GM12801 (cell line): Measurements from ENCODE around the gene GPD1L.

Experiments
- TF ChIP-seq, protein P1 (sequence below): IDR thresholded peaks from one replicate; pipeline ENCODE4 v1.5.1; 2011; ENCODE audit warnings: control low read depth; ENCODE audit not compliant: insufficient read length; ENCODE audit errors: extremely low read depth

Gene GPD1L

DNA sequence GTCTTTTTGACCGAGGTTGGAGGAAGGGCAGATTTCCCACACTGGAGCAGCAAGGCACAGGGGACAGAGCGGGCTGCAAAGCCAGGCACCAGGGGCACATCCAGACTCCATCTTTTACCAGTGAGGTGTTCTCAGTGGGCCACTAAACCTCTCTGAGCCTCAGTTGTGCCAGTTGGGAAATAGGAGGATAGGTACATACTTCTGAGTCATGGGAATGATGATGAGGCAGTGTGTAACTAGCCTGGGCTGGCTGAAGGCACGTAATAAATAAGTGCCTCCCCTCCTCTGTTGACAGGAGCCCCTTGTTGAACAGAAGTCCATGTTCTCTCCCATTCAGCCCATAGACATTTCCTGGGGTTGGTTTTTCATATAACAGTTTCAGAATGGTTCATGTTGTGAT, 48.7 kb downstream of the GPD1L start:
- TF ChIP-seq, protein P1, sequence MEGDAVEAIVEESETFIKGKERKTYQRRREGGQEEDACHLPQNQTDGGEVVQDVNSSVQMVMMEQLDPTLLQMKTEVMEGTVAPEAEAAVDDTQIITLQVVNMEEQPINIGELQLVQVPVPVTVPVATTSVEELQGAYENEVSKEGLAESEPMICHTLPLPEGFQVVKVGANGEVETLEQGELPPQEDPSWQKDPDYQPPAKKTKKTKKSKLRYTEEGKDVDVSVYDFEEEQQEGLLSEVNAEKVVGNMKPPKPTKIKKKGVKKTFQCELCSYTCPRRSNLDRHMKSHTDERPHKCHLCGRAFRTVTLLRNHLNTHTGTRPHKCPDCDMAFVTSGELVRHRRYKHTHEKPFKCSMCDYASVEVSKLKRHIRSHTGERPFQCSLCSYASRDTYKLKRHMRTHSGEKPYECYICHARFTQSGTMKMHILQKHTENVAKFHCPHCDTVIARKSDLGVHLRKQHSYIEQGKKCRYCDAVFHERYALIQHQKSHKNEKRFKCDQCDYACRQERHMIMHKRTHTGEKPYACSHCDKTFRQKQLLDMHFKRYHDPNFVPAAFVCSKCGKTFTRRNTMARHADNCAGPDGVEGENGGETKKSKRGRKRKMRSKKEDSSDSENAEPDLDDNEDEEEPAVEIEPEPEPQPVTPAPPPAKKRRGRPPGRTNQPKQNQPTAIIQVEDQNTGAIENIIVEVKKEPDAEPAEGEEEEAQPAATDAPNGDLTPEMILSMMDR = no peak

DNA sequence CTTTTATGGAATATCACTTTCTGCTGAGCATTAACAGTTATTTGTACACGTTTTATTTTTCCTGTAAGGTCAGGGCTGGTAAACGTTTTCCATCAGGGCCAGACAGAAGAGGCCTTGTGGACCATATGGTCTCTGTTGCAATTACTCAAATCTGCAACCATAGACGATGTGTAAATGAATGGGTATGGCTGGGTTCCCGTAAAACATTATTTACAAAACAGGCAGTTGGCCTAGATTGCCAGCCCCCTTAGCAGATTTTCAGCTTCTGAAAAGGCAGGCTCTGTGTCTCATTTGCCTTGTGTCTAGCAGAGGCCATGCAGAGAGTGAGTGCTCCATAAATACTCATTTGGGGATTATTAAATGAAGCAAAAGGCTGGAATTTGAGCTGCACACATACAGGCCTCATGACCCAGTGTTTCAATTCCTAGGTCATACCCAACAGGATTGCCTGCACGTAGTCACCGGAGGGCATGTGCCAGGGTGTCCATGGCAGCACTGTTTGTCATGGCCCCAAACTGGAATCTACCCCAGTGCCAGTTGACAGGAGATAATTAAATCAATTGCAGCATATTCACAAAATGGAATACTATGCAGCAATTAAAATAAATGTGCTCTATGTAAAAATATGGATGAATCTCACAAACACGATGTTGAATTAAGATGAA, 51.3 kb downstream of the GPD1L start:
- TF ChIP-seq, protein P1 = no peak

DNA sequence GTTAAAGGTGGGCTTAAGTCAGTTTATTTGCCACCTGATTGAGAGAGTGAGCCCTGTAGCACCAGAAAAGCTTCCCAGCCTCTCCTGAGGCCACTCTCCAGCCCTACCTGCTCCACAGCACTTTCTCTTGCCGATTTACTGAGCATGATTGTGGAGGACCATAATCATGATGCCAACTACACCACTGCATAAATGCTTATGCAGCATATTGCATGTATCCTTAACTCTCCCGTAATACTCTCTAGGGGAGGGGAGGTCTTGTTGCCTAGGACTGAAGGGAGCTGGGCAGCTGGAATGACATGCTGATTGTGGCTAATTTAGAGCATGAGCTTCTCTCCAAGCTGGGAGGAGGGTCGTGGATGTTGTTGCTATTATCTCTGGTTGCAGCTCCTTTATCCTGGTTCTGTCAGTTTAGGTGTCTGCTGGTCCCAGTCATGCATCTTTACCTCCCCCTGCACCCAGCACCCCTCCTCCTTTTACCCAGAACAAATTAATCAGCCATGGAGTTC, 54.3 kb downstream of the GPD1L start:
- TF ChIP-seq, protein P1 = no peak

DNA sequence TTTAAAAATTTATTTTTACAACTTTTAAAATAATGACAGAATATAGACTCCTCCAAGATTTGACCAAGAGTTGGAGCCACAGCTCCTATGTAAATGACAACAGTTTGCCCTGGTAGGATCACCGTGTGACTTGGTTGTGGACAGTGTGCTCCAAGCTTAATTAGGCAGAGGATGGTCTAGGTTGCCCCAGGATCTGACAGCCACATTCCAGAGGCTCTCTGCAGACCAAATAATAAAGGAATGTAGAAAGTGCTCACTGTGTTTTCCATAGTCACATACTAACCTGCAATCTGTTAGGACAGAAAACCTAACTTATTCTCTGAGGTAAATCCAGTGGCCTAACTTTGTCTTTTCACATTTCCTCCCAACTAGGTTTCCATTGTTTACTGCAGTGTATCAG, 59.0 kb downstream of the GPD1L start:
- TF ChIP-seq, protein P1 = no peak

DNA sequence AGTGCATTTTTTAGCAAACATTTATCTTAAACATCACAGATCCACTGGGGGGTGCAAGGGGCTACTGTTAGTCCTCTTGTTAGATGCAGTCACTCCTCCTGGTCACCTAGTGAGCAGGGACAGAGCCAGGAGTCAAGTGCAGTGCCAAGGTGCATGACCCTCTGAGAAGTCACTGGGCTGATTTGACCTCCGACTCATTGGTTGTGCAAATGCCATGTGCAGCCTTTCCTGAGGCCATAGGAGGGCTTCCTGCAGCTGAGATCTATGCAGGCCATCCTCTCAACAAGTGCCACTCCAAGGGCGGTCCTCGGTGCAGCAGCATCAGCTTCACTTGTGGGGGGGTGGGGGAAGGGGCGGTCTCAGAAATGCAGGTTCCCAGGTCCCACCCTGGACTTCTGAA, 60.2 kb downstream of the GPD1L start:
- TF ChIP-seq, protein P1 = no peak

DNA sequence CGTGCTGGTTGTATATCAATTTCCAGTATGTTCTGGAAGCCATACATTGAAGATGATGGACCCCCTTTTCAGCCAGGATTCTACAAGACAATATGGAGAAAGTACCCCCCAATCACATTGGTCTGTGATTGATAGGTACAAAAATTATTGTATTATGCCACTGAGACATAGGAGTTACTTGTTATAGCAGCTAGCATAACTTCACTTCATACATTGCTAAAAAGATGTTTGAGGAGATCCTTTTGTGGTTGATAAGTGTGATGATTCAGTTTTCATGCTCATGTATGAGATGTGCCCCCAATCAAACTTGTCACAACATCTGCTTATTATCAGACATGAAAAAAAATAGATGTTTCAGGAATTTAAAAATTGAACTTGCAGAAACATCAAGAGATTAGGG, 66.0 kb downstream of the GPD1L start:
- TF ChIP-seq, protein P1 = no peak

DNA sequence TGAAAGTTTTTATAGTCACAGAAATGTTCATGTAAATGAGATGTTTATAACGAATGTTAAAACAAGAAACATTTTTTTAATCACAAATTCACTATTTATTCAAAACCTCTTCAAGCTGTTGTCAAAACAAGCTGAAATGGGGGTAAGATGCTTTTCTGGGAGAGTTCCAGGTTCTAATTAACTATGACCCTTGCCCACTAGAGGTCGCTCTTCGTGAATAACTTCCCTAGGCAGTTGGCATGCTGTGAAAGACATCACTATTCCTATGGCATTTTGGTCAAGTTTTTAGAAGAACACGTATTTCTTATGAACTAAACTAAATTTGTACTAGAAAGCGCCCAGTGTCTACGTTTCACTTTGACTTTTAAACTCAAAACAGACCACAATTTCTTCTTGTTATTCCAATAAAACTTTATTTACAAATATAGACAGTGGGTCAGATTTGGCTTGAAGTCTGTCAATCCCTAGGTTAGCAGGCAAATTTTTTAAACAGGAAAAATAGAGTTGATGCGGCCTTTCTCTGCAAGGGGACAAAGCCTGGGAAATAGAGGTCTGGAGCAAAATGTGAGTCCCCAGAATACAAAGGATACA, 69.3 kb downstream of the GPD1L start:
- TF ChIP-seq, protein P1 = no peak
